Omental fat pad (tissue), 4 donors: Measurements from ENCODE around the gene BST2. TPM values are rescaled to one million over a fixed set of nuclear protein-coding genes. Genes with fewer than 3 reads are reported as not detected.
"Not testable (repeated sequence)": the region's sequence is repeated elsewhere in the genome, so short reads cannot be mapped to it uniquely, and the experiment has no call there.

ENCODE experiments used
- ATAC-seq: fragments of 150-250 bp; one replicate; pipeline ENCODE4 v1.9.1; 2016; ENCODE audit warnings: mild to moderate bottlenecking, moderate library complexity; ENCODE audit not compliant: low FRiP score
- DNase-seq: peaks from one replicate; pipeline ENCODE4 v3.0.0-alpha.2; 2019; ENCODE audit warnings: low spot score
- total RNA-seq, 4 donors: library from RNA; depleted of rRNA; stranded (reverse); fragments of >200 nt; gene quantifications; one replicate each; pipeline ENCODE4 v1.1.0, GENCODE V29; 2016
- TF ChIP-seq, protein P1 (sequence below), 3 donors: fragments of 450-650 bp; IDR thresholded peaks; one replicate each; pipeline ENCODE4 v1.5.1; 2016 to 2017; ENCODE audit warnings: antibody characterized with exemption in 3 of 3, mild to moderate bottlenecking in 3 of 3, moderate library complexity in 2 of 3

The BST2 gene
- total RNA-seq, 4 donors from 2014 or later: 126 to 368 (median 146) TPM

GRCh38 chr19:17376935-17377600, 28.4 kb downstream of the BST2 start, which contains the start of gene PLVAP:
PLVAP (minus strand) TSS chr19:17377342; CDS start chr19:17377288, 54 bp downstream.
- ATAC-seq: peak; percentile 83
- TF ChIP-seq, protein P1, sequence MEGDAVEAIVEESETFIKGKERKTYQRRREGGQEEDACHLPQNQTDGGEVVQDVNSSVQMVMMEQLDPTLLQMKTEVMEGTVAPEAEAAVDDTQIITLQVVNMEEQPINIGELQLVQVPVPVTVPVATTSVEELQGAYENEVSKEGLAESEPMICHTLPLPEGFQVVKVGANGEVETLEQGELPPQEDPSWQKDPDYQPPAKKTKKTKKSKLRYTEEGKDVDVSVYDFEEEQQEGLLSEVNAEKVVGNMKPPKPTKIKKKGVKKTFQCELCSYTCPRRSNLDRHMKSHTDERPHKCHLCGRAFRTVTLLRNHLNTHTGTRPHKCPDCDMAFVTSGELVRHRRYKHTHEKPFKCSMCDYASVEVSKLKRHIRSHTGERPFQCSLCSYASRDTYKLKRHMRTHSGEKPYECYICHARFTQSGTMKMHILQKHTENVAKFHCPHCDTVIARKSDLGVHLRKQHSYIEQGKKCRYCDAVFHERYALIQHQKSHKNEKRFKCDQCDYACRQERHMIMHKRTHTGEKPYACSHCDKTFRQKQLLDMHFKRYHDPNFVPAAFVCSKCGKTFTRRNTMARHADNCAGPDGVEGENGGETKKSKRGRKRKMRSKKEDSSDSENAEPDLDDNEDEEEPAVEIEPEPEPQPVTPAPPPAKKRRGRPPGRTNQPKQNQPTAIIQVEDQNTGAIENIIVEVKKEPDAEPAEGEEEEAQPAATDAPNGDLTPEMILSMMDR (IDR thresholded peaks at IDR 0.05): no peak

GRCh38 chr19:17370026-17370587, 35.3 kb downstream of the BST2 start:
- TF ChIP-seq, protein P1 (IDR thresholded peaks at IDR 0.05): no peak
- DNase-seq (no peak), ATAC-seq (peak; percentile 59)

More at GRCh38 chr19:17376935-17377600, 28.4 kb downstream of the BST2 start, which contains the start of gene PLVAP:
- peak; percentile 26 for DNase-seq

DNA sequence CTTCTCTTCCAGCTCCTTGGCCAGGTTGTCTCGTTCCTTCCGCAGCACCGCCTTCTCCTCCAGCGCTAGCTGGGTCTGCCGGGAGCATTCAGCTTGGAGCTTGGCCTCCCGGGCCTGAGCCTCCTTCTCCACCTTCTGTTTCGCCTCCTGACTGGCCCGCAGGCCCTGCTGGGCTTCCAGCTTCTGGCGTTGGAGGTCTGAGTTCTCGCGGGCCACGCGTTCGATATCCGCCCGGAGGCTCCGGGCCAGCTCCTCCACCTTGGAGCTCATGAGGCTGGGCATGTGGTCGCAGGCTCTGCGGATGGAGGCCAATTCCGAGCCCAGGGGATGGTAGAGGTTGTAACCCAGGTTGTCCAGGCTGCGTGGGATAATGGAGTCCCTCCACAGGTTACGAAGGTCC, 40.1 kb downstream of the BST2 start:
- TF ChIP-seq, protein P1 (IDR thresholded peaks at IDR 0.05): no peak
- ATAC-seq (no peak), DNase-seq (no peak)

- not testable (repeated sequence) for DNase-seq, ATAC-seq
Observed at GRCh38 chr19:17363852-17364605, 41.4 kb downstream of the BST2 start.

DNA sequence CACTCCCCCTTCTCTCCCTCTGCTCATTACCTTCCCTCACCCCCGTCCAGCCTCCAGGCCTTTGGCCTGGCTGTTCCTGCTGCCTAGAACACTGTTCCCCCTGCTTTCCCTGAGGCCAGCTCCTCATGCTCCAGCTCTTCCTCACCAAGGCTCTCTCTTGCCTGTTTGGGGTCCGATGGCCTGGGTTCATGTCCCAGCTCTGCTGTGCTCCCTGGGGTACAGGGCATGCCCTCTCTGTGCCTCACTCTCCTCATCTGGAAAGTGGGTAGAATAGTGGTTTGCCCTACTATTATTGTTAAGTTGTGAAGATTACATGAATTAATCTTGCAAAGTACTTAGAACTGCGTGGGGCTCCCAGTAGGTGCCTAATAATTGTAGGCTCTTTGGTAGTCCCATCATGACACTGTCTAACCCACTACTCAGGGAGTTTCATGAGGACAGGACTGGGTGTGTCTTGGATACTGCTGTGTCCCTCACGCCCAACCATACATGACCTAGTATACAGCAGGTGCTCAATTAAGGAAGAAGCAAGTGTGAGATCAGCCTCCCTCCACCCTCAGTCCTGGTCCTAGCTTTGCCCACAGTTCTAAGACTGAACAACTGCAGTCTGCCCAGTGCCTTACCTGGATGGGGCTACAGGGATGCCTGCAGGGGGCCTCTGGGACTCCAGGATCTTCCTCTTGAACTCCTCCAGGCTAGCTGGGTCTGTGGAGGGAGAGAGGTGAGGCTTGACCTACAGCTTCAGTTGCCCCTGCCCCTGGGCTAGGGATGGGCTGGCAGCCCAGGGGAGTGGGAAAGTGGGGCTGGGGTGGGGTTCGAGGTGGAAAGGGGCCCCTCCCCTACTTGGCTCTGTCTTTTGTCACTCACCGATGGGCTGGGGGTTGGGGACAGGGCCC, 45.3 kb downstream of the BST2 start:
- DNase-seq (no peak), ATAC-seq (no peak)
- TF ChIP-seq, protein P1 (IDR thresholded peaks at IDR 0.05): no peak

DNA sequence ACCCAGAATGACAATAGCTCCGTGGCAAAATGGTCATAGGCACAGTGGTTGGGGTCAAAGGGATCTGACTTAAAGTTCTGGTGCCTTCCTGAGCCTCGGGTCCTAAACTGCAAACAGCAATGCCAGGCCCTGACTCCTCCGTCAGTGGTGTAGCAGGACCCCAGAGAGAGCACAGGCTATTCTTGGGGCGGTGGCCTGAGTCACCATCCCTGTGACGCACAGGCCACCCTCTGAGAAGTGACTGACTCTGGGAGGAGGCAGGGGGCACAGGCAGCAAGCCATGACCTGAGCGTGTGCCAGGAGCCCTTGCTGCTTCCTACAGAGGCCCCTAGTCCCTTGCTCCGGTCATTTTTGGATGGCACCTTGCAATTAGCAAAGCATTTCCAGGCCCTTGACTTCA, 47.0 kb downstream of the BST2 start:
- peak; percentile 68 for ATAC-seq
- TF ChIP-seq, protein P1 (IDR thresholded peaks at IDR 0.05): no peak
- no peak for DNase-seq
